ENCODE results near the gene ELAVL3. TPM values are rescaled to one million over a fixed set of nuclear protein-coding genes. Genes with fewer than 3 reads are reported as not detected.
A peak's percentile ranks its signal among the peaks of the same experiment; 100 is the strongest.
"Not testable (repeated sequence)": the region's sequence is repeated elsewhere in the genome, so short reads cannot be mapped to it uniquely, and the experiment has no call there.

The ELAVL3 gene
- total RNA-seq, 1 donor, result not detected

- peak within 1 kb of the TSS; percentile 98 for H3K4me3 ChIP-seq (ENCODE audit: low read depth, low read length)
Measured at GRCh38 chr19:11435057-11435832, 45.6 kb downstream of the ELAVL3 start, which contains the start of the genes ODAD3 and PRKCSH. Gene ODAD3 (minus strand): TSS chr19:11435121. CDS start chr19:11435016, 105 bp downstream. Gene PRKCSH (plus strand): TSS chr19:11435635. CDS start chr19:11436118, 483 bp downstream.

GRCh38 chr19:11434703-11435056 lies 46.2 kb downstream of the ELAVL3 start:
- no peak for DNase-seq (ENCODE audit: low read depth)
- peak overlapping the region; percentile 51 for H3K4me3 ChIP-seq (ENCODE audit: low read depth, low read length)
- TF ChIP-seq CTCF (IDR thresholded peaks at IDR 0.05; ENCODE audit: insufficient read depth, low read depth, low read length), result no peak

More at GRCh38 chr19:11435057-11435832, 45.6 kb downstream of the ELAVL3 start, which contains the start of the genes ODAD3 and PRKCSH:
- peak; percentile 81 for TF ChIP-seq CTCF (IDR thresholded peaks at IDR 0.05; ENCODE audit: insufficient read depth, low read depth, low read length)
- peak; percentile 100 for DNase-seq (ENCODE audit: low read depth)

- not testable (repeated sequence) for H3K4me3 ChIP-seq (ENCODE audit: low read depth, low read length); DNase-seq (ENCODE audit: low read depth)
Measured at GRCh38 chr19:11433526-11433925, 47.3 kb downstream of the ELAVL3 start.

- no peak for DNase-seq (ENCODE audit: low read depth)
- TF ChIP-seq CTCF (IDR thresholded peaks at IDR 0.05; ENCODE audit: insufficient read depth, low read depth, low read length), result no peak
- no peak overlapping the region for H3K4me3 ChIP-seq (ENCODE audit: low read depth, low read length)
Measured at GRCh38 chr19:11426656-11427055, 54.2 kb downstream of the ELAVL3 start.

GRCh38 chr19:11425719-11426457 lies 55.0 kb downstream of the ELAVL3 start:
- H3K4me3 ChIP-seq (ENCODE audit: low read depth, low read length), result no peak overlapping the region
- DNase-seq (ENCODE audit: low read depth), result no peak
- TF ChIP-seq CTCF (IDR thresholded peaks at IDR 0.05; ENCODE audit: insufficient read depth, low read depth, low read length), result no peak

GRCh38 chr19:11423791-11424181 lies 57.1 kb downstream of the ELAVL3 start:
- no peak for DNase-seq (ENCODE audit: low read depth)
- H3K4me3 ChIP-seq (ENCODE audit: low read depth, low read length), result no peak overlapping the region
- no peak for TF ChIP-seq CTCF (IDR thresholded peaks at IDR 0.05; ENCODE audit: insufficient read depth, low read depth, low read length)

- no peak overlapping the region for H3K4me3 ChIP-seq (ENCODE audit: low read depth, low read length)
- no peak for TF ChIP-seq CTCF (IDR thresholded peaks at IDR 0.05; ENCODE audit: insufficient read depth, low read depth, low read length)
- DNase-seq (ENCODE audit: low read depth), result no peak
Measured at GRCh38 chr19:11423164-11423790, 57.6 kb downstream of the ELAVL3 start.
